ENCODE measurements around the gene TENT5C.

Gene TENT5C

DNA sequence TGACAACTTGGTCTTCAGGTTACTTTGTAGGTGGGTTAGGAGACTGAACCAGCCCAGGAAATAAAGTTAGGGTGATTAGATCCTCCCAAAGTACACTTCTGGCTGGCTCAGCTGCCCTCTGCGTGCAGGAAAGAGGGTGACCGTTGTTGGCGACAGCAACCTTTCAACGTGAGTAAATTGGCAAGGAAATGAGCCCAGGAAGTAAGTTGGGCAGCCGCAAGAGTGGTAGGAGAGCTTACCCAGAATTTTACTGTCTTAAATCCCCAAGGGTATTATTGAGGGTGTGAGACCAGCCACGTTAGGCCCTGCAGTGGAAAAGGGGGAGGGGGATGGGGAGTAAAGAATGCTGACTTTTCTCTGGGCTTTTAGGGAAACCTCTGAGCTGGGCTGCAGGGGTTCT lies 1.6 kb downstream of the TENT5C start:
- peak in 1 of 2 experiments; percentile 85 for DNase-seq (ENCODE audit: low read depth in 1 of 2, low spot score in 1 of 2)
- peak overlapping the region; percentile 87 for H3K4me3 ChIP-seq (replicated peaks; ENCODE audit: insufficient read depth, low read length)
- no peaks in the 10 kb centered on the region for H3K27me3 ChIP-seq (ENCODE audit: insufficient read depth, poor library complexity, severe bottlenecking)
- peak overlapping the region; percentile 86 for H3K27ac ChIP-seq (replicated peaks)
- peak; percentile 68 for TF ChIP-seq POLR2AphosphoS5 (IDR thresholded peaks at IDR 0.05; ENCODE audit: low read depth)
- TF ChIP-seq, protein P1, sequence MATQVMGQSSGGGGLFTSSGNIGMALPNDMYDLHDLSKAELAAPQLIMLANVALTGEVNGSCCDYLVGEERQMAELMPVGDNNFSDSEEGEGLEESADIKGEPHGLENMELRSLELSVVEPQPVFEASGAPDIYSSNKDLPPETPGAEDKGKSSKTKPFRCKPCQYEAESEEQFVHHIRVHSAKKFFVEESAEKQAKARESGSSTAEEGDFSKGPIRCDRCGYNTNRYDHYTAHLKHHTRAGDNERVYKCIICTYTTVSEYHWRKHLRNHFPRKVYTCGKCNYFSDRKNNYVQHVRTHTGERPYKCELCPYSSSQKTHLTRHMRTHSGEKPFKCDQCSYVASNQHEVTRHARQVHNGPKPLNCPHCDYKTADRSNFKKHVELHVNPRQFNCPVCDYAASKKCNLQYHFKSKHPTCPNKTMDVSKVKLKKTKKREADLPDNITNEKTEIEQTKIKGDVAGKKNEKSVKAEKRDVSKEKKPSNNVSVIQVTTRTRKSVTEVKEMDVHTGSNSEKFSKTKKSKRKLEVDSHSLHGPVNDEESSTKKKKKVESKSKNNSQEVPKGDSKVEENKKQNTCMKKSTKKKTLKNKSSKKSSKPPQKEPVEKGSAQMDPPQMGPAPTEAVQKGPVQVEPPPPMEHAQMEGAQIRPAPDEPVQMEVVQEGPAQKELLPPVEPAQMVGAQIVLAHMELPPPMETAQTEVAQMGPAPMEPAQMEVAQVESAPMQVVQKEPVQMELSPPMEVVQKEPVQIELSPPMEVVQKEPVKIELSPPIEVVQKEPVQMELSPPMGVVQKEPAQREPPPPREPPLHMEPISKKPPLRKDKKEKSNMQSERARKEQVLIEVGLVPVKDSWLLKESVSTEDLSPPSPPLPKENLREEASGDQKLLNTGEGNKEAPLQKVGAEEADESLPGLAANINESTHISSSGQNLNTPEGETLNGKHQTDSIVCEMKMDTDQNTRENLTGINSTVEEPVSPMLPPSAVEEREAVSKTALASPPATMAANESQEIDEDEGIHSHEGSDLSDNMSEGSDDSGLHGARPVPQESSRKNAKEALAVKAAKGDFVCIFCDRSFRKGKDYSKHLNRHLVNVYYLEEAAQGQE (IDR thresholded peaks at IDR 0.05; ENCODE audit: insufficient replicate concordance, low read depth): peak; percentile 31
- TF ChIP-seq SPI1 (IDR thresholded peaks at IDR 0.05; ENCODE audit: borderline replicate concordance, low read depth): 0 out of 2 replicates have a peak, but pooled peaks have one; percentile 23
- TF ChIP-seq, protein P2, sequence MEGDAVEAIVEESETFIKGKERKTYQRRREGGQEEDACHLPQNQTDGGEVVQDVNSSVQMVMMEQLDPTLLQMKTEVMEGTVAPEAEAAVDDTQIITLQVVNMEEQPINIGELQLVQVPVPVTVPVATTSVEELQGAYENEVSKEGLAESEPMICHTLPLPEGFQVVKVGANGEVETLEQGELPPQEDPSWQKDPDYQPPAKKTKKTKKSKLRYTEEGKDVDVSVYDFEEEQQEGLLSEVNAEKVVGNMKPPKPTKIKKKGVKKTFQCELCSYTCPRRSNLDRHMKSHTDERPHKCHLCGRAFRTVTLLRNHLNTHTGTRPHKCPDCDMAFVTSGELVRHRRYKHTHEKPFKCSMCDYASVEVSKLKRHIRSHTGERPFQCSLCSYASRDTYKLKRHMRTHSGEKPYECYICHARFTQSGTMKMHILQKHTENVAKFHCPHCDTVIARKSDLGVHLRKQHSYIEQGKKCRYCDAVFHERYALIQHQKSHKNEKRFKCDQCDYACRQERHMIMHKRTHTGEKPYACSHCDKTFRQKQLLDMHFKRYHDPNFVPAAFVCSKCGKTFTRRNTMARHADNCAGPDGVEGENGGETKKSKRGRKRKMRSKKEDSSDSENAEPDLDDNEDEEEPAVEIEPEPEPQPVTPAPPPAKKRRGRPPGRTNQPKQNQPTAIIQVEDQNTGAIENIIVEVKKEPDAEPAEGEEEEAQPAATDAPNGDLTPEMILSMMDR (IDR thresholded peaks at IDR 0.05; ENCODE audit: insufficient read depth, low read length): no peak
- no peak for TF ChIP-seq GABPA (IDR thresholded peaks at IDR 0.05; ENCODE audit: low read depth)

- Histone ChIP-seq H3K4me3 (replicated peaks; ENCODE audit: insufficient read depth, low read length) (peak overlapping the region; percentile 87), H3K27ac (replicated peaks) (peak overlapping the region; percentile 86), H3K27me3 (ENCODE audit: insufficient read depth, poor library complexity, severe bottlenecking) (no peaks in the 10 kb centered on the region)
- no peak for DNase-seq (ENCODE audit: low read depth in 1 of 2, low spot score in 1 of 2)
- TF ChIP-seq, protein P2 (IDR thresholded peaks at IDR 0.05; ENCODE audit: insufficient read depth, low read length): no peak
- peak; percentile 21; the same call in 1 of the 2 replicates for TF ChIP-seq POLR2AphosphoS5 (IDR thresholded peaks at IDR 0.05; ENCODE audit: low read depth)
These were observed 2.3 kb downstream of the TENT5C start for GRCh38 chr1:117608115-117608615.

GRCh38 chr1:117608758-117609157 lies 2.9 kb downstream of the TENT5C start:
- Histone ChIP-seq H3K27me3 (ENCODE audit: insufficient read depth, poor library complexity, severe bottlenecking) (no peaks in the 10 kb centered on the region), H3K4me3 (replicated peaks; ENCODE audit: insufficient read depth, low read length) (peak overlapping the region; percentile 87), H3K27ac (replicated peaks) (peak overlapping the region; percentile 86)
- TF ChIP-seq SPI1 (IDR thresholded peaks at IDR 0.05; ENCODE audit: borderline replicate concordance, low read depth): no peak
- TF ChIP-seq POLR2AphosphoS5 (IDR thresholded peaks at IDR 0.05; ENCODE audit: low read depth): no peak
- TF ChIP-seq, protein P2 (IDR thresholded peaks at IDR 0.05; ENCODE audit: insufficient read depth, low read length): no peak
- TF ChIP-seq GABPA (IDR thresholded peaks at IDR 0.05; ENCODE audit: low read depth): no peak
- TF ChIP-seq, protein P1 (IDR thresholded peaks at IDR 0.05; ENCODE audit: insufficient replicate concordance, low read depth): no peak
- no peak for DNase-seq (ENCODE audit: low read depth in 1 of 2, low spot score in 1 of 2)

DNA sequence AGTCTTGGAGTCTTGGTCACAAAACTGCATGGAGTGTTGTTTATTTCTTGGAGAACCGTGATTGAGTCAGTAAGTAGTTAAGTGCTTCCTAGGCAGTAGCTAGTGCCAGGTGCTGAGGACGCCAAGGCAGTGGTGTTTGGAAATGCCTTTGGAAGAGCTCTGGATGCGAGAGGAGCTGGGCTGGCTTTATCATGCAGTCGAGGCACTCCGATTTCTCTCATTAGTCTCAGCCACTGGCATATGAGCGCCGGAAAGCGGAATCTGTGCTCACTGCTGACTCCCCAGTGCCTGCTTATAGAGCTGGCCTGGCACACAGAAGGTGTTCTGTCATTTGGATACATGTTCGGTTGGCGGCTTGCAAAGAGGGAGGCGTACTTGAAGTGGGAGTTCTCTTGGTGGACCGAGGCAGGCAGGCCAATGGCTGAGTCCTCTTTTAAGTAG lies 3.6 kb downstream of the TENT5C start:
- H3K27ac ChIP-seq (replicated peaks): peak overlapping the region; percentile 86
- TF ChIP-seq, protein P2 (IDR thresholded peaks at IDR 0.05; ENCODE audit: insufficient read depth, low read length): no peak
- TF ChIP-seq POLR2AphosphoS5 (IDR thresholded peaks at IDR 0.05; ENCODE audit: low read depth): 0 out of 2 replicates have a peak, but pooled peaks have one; percentile 23
- TF ChIP-seq, protein P1 (IDR thresholded peaks at IDR 0.05; ENCODE audit: insufficient replicate concordance, low read depth): no peak
- peak in 1 of 2 experiments; percentile 58 for DNase-seq (ENCODE audit: low read depth in 1 of 2, low spot score in 1 of 2)
- no peaks in the 10 kb centered on the region for H3K27me3 ChIP-seq (ENCODE audit: insufficient read depth, poor library complexity, severe bottlenecking)
- no peak overlapping the region for H3K4me3 ChIP-seq (replicated peaks; ENCODE audit: insufficient read depth, low read length)
